GM23338 (cell line): ENCODE results near the gene ASB8. TPM values are rescaled to one million over a fixed set of nuclear protein-coding genes. Genes with fewer than 3 reads are reported as not detected.

Source experiments
- ATAC-seq: fragments of 200-7000 bp; cut with Tn5 transposase; 3 replicates; pipeline ENCODE4 v1.9.1; 2020
- DNase-seq: peaks from one replicate; pipeline ENCODE4 v3.0.0-alpha.2; 2015; ENCODE audit warnings: low spot score
- H2AFZ ChIP-seq: fragments of 200-600 bp; sonication (generic); 2 replicates; pipeline ENCODE4 v1.8.0; 2016; ENCODE audit warnings: antibody characterized with exemption, mild to moderate bottlenecking, moderate library complexity
- H3F3A ChIP-seq: fragments of 200-600 bp; sonication (generic); replicated peaks from 2 replicates; pipeline ENCODE4 v1.8.0; 2017; ENCODE audit warnings: antibody characterized with exemption, mixed run types, low read depth
- H3K27ac ChIP-seq: fragments of 200-600 bp; sonication (generic); 2 replicates; pipeline ENCODE4 v1.6.1; 2016; ENCODE audit warnings: low read depth
- H3K27me3 ChIP-seq: fragments of 200-600 bp; sonication (generic); 2 replicates; pipeline ENCODE4 v1.8.0; 2016; ENCODE audit warnings: mild to moderate bottlenecking, mixed run types, moderate library complexity; ENCODE audit not compliant: insufficient read depth
- H3K36me3 ChIP-seq: fragments of 200-600 bp; sonication (generic); 2 replicates; pipeline ENCODE4 v1.8.0; 2016; ENCODE audit warnings: mild to moderate bottlenecking; ENCODE audit not compliant: insufficient read depth
- H3K4me1 ChIP-seq: fragments of 200-600 bp; sonication (generic); 2 replicates; pipeline ENCODE4 v1.8.0; 2016; ENCODE audit warnings: mild to moderate bottlenecking, moderate library complexity; ENCODE audit not compliant: insufficient read depth
- H3K4me2 ChIP-seq: fragments of 200-600 bp; sonication (generic); 2 replicates; pipeline ENCODE4 v1.7.1; 2017; ENCODE audit warnings: mixed run types
- H3K4me3 ChIP-seq: fragments of 200-600 bp; sonication (generic); 2 replicates; pipeline ENCODE4 v1.6.1; 2016; ENCODE audit warnings: mixed run types
- H3K79me2 ChIP-seq: fragments of 200-600 bp; sonication (generic); replicated peaks from 2 replicates; pipeline ENCODE4 v1.8.0; 2017; ENCODE audit warnings: mild to moderate bottlenecking; ENCODE audit not compliant: insufficient read depth
- H3K9me2 ChIP-seq: fragments of 200-600 bp; sonication (generic); 2 replicates; pipeline ENCODE4 v1.8.0; 2017; ENCODE audit not compliant: insufficient read depth
- H4K20me1 ChIP-seq: fragments of 200-600 bp; sonication (generic); replicated peaks from 2 replicates; pipeline ENCODE4 v1.8.0; 2017; ENCODE audit warnings: mild to moderate bottlenecking; ENCODE audit not compliant: insufficient read depth
- H3K27ac Mint-ChIP-seq: 2 replicates; pipeline ENCODE4 v1.8.0; 2020; ENCODE audit warnings: inconsistent platforms, mild to moderate bottlenecking, moderate library complexity, mixed read lengths
- H3K27me3 Mint-ChIP-seq: 3 replicates; pipeline ENCODE4 v1.8.0; 2022; ENCODE audit warnings: low read depth, mild to moderate bottlenecking, moderate library complexity, mixed read lengths, inconsistent platforms; ENCODE audit not compliant: insufficient read depth, poor library complexity
- H3K36me3 Mint-ChIP-seq: 3 replicates; pipeline ENCODE4 v1.8.0; 2021; ENCODE audit warnings: low read depth, mild to moderate bottlenecking, inconsistent platforms, moderate library complexity, mixed read lengths
- H3K4me1 Mint-ChIP-seq: 3 replicates; pipeline ENCODE4 v1.8.0; 2020; ENCODE audit warnings: mild to moderate bottlenecking, inconsistent platforms, mixed read lengths
- H3K4me3 Mint-ChIP-seq: 3 replicates; pipeline ENCODE4 v1.8.0; 2021; ENCODE audit warnings: moderate library complexity, mild to moderate bottlenecking, inconsistent platforms, mixed read lengths
- H3K9me3 Mint-ChIP-seq: 3 replicates; pipeline ENCODE4 v1.8.0; 2020; ENCODE audit warnings: moderate library complexity, mild to moderate bottlenecking, inconsistent platforms, mixed read lengths
- CREB1 ChIP-seq: fragments of 250-450 bp; sonication (Bioruptor Pico); IDR thresholded peaks from 2 replicates; pipeline ENCODE4 v1.5.0; 2020; ENCODE audit warnings: low read depth, mild to moderate bottlenecking, moderate library complexity
- EZH2 ChIP-seq: fragments of 200-600 bp; sonication (generic); IDR thresholded peaks from one replicate; pipeline ENCODE4 v1.8.0; 2017; ENCODE audit warnings: antibody characterized with exemption, mild to moderate bottlenecking, low read depth; ENCODE audit not compliant: unreplicated experiment
- EZH2phosphoT487 ChIP-seq: fragments of 200-600 bp; sonication (generic); IDR thresholded peaks from one replicate; pipeline ENCODE4 v1.8.1; 2018; ENCODE audit warnings: antibody characterized with exemption; ENCODE audit not compliant: unreplicated experiment
- JUNB ChIP-seq: IDR thresholded peaks from one replicate; pipeline ENCODE4 v1.6.1; 2016; ENCODE audit warnings: antibody characterized with exemption; ENCODE audit not compliant: unreplicated experiment
- NANOG ChIP-seq: IDR thresholded peaks from 2 replicates; pipeline ENCODE4 v1.6.1; 2016; ENCODE audit warnings: antibody characterized with exemption, borderline replicate concordance
- POLR2AphosphoS5 ChIP-seq: IDR thresholded peaks from 2 replicates; pipeline ENCODE4 v1.6.1; 2016; ENCODE audit warnings: antibody characterized with exemption, low read depth
- STAT1 ChIP-seq: IDR thresholded peaks from one replicate; pipeline ENCODE4 v1.6.1; 2016; ENCODE audit warnings: antibody characterized with exemption; ENCODE audit not compliant: unreplicated experiment
- ZNF114 ChIP-seq: fragments of 250-450 bp; sonication (Bioruptor Pico); IDR thresholded peaks from 2 replicates; pipeline ENCODE4 v1.5.0; 2020; ENCODE audit warnings: mild to moderate bottlenecking, moderate library complexity
- ZNF331 ChIP-seq: fragments of 250-450 bp; sonication (Bioruptor Pico); IDR thresholded peaks from 2 replicates; pipeline ENCODE4 v1.5.0; 2020; ENCODE audit warnings: low read depth, mild to moderate bottlenecking, moderate library complexity
- polyA plus RNA-seq: library from polyadenylated mRNA; unstranded; fragments of >200 nt; fragmentation: Nextera tagmentation; extraction: Ambion mirVana; gene quantifications from 2 replicates; pipeline ENCODE4 v1.2.1, GENCODE V29; 2016
- total RNA-seq: library from RNA; depleted of rRNA; stranded (reverse); fragments of >200 nt; shearing (Covaris generic); gene quantifications from 2 replicates; pipeline ENCODE4 v1.2.3, GENCODE V29; 2014
- TF ChIP-seq, protein P1 (sequence below): IDR thresholded peaks from one replicate; pipeline ENCODE4 v1.6.1; 2018; ENCODE audit warnings: antibody characterized with exemption; ENCODE audit not compliant: unreplicated experiment
- TF ChIP-seq, protein P2 (sequence below): fragments of 250-450 bp; sonication (Bioruptor Pico); IDR thresholded peaks from 2 replicates; pipeline ENCODE4 v1.5.0; 2020; ENCODE audit warnings: mild to moderate bottlenecking, moderate library complexity
- TF ChIP-seq, protein P3 (sequence below), 2 experiments: fragments of 200-600 bp in 1 of 2; sonication (generic) in 1 of 2; conservative IDR thresholded peaks; 2 replicates each; pipeline versions ENCODE4 v1.5.1 to v1.6.1; 2016 to 2017; ENCODE audit warnings: antibody characterized with exemption in 2 of 2, low read depth in 2 of 2, mild to moderate bottlenecking in 2 of 2, moderate library complexity in 1 of 2
- TF ChIP-seq, protein P4 (sequence below): IDR thresholded peaks from 2 replicates; pipeline ENCODE4 v1.6.1; 2016; ENCODE audit warnings: antibody characterized with exemption

The ASB8 gene
- total and polyA plus RNA-seq, 2 experiments from 2014 or later, result 5.4 to 8.4 TPM

GRCh38 chr12:48105321-48105866, 51.9 kb downstream of the ASB8 start:
- Histone ChIP-seq H3F3A (peaks cover 15% of the 10 kb centered on the region), H3K4me1 (peaks cover 17% of the 10 kb centered on the region), H3K27me3 (peaks cover 20% of the 10 kb centered on the region), H3K79me2 (peaks cover 49% of the 10 kb centered on the region), H3K27ac (peak overlapping the region; percentile 100), H3K4me2 (peak overlapping the region; percentile 95), H3K4me3 (peak overlapping the region; percentile 81), H3K9me2 (no peaks in the 10 kb centered on the region), H4K20me1 (no peaks in the 10 kb centered on the region), H3K36me3 (no peaks in the 10 kb centered on the region), H2AFZ (peak overlapping the region; percentile 91)
- TF ChIP-seq EZH2, result no peak
- TF ChIP-seq, protein P1, sequence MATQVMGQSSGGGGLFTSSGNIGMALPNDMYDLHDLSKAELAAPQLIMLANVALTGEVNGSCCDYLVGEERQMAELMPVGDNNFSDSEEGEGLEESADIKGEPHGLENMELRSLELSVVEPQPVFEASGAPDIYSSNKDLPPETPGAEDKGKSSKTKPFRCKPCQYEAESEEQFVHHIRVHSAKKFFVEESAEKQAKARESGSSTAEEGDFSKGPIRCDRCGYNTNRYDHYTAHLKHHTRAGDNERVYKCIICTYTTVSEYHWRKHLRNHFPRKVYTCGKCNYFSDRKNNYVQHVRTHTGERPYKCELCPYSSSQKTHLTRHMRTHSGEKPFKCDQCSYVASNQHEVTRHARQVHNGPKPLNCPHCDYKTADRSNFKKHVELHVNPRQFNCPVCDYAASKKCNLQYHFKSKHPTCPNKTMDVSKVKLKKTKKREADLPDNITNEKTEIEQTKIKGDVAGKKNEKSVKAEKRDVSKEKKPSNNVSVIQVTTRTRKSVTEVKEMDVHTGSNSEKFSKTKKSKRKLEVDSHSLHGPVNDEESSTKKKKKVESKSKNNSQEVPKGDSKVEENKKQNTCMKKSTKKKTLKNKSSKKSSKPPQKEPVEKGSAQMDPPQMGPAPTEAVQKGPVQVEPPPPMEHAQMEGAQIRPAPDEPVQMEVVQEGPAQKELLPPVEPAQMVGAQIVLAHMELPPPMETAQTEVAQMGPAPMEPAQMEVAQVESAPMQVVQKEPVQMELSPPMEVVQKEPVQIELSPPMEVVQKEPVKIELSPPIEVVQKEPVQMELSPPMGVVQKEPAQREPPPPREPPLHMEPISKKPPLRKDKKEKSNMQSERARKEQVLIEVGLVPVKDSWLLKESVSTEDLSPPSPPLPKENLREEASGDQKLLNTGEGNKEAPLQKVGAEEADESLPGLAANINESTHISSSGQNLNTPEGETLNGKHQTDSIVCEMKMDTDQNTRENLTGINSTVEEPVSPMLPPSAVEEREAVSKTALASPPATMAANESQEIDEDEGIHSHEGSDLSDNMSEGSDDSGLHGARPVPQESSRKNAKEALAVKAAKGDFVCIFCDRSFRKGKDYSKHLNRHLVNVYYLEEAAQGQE, result no peak
- TF ChIP-seq, protein P2, sequence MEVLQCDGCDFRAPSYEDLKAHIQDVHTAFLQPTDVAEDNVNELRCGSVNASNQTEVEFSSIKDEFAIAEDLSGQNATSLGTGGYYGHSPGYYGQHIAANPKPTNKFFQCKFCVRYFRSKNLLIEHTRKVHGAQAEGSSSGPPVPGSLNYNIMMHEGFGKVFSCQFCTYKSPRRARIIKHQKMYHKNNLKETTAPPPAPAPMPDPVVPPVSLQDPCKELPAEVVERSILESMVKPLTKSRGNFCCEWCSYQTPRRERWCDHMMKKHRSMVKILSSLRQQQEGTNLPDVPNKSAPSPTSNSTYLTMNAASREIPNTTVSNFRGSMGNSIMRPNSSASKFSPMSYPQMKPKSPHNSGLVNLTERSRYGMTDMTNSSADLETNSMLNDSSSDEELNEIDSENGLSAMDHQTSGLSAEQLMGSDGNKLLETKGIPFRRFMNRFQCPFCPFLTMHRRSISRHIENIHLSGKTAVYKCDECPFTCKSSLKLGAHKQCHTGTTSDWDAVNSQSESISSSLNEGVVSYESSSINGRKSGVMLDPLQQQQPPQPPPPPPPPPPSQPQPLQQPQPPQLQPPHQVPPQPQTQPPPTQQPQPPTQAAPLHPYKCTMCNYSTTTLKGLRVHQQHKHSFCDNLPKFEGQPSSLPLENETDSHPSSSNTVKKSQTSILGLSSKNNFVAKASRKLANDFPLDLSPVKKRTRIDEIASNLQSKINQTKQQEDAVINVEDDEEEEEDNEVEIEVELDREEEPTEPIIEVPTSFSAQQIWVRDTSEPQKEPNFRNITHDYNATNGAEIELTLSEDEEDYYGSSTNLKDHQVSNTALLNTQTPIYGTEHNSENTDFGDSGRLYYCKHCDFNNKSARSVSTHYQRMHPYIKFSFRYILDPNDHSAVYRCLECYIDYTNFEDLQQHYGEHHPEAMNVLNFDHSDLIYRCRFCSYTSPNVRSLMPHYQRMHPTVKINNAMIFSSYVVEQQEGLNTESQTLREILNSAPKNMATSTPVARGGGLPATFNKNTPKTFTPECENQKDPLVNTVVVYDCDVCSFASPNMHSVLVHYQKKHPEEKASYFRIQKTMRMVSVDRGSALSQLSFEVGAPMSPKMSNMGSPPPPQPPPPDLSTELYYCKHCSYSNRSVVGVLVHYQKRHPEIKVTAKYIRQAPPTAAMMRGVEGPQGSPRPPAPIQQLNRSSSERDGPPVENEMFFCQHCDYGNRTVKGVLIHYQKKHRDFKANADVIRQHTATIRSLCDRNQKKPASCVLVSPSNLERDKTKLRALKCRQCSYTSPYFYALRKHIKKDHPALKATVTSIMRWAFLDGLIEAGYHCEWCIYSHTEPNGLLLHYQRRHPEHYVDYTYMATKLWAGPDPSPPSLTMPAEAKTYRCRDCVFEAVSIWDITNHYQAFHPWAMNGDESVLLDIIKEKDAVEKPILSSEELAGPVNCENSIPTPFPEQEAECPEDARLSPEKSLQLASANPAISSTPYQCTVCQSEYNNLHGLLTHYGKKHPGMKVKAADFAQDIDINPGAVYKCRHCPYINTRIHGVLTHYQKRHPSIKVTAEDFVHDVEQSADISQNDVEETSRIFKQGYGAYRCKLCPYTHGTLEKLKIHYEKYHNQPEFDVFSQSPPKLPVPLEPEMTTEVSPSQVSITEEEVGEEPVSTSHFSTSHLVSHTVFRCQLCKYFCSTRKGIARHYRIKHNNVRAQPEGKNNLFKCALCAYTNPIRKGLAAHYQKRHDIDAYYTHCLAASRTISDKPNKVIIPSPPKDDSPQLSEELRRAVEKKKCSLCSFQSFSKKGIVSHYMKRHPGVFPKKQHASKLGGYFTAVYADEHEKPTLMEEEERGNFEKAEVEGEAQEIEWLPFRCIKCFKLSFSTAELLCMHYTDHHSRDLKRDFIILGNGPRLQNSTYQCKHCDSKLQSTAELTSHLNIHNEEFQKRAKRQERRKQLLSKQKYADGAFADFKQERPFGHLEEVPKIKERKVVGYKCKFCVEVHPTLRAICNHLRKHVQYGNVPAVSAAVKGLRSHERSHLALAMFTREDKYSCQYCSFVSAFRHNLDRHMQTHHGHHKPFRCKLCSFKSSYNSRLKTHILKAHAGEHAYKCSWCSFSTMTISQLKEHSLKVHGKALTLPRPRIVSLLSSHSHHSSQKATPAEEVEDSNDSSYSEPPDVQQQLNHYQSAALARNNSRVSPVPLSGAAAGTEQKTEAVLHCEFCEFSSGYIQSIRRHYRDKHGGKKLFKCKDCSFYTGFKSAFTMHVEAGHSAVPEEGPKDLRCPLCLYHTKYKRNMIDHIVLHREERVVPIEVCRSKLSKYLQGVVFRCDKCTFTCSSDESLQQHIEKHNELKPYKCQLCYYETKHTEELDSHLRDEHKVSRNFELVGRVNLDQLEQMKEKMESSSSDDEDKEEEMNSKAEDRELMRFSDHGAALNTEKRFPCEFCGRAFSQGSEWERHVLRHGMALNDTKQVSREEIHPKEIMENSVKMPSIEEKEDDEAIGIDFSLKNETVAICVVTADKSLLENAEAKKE (CRISPR knock-in tag), result no peak
- TF ChIP-seq STAT1, result no peak
- TF ChIP-seq ZNF114, result no peak
- TF ChIP-seq ZNF331, result no peak
- TF ChIP-seq, protein P3, sequence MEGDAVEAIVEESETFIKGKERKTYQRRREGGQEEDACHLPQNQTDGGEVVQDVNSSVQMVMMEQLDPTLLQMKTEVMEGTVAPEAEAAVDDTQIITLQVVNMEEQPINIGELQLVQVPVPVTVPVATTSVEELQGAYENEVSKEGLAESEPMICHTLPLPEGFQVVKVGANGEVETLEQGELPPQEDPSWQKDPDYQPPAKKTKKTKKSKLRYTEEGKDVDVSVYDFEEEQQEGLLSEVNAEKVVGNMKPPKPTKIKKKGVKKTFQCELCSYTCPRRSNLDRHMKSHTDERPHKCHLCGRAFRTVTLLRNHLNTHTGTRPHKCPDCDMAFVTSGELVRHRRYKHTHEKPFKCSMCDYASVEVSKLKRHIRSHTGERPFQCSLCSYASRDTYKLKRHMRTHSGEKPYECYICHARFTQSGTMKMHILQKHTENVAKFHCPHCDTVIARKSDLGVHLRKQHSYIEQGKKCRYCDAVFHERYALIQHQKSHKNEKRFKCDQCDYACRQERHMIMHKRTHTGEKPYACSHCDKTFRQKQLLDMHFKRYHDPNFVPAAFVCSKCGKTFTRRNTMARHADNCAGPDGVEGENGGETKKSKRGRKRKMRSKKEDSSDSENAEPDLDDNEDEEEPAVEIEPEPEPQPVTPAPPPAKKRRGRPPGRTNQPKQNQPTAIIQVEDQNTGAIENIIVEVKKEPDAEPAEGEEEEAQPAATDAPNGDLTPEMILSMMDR (conservative IDR thresholded peaks at IDR 0.05; ENCODE audit: low read depth in 2 of 2), result no peak
- TF ChIP-seq EZH2phosphoT487, result no peak
- no peak for TF ChIP-seq JUNB
- TF ChIP-seq, protein P4, sequence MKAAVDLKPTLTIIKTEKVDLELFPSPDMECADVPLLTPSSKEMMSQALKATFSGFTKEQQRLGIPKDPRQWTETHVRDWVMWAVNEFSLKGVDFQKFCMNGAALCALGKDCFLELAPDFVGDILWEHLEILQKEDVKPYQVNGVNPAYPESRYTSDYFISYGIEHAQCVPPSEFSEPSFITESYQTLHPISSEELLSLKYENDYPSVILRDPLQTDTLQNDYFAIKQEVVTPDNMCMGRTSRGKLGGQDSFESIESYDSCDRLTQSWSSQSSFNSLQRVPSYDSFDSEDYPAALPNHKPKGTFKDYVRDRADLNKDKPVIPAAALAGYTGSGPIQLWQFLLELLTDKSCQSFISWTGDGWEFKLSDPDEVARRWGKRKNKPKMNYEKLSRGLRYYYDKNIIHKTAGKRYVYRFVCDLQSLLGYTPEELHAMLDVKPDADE, result no peak
- TF ChIP-seq POLR2AphosphoS5, result no peak
- no peak for TF ChIP-seq NANOG
- no peak for TF ChIP-seq CREB1 (CRISPR knock-in tag)
- H3K27ac Mint-ChIP-seq, result peak overlapping the region; percentile 96
- ATAC-seq (peak; percentile 6; the same call in 2 of the 3 replicates), DNase-seq (peak; percentile 19)
- H3K4me1 Mint-ChIP-seq, result peaks cover 19% of the 10 kb centered on the region
- H3K9me3 Mint-ChIP-seq, result no peaks in the 10 kb centered on the region
- H3K27me3 Mint-ChIP-seq, result peaks cover 4% of the 10 kb centered on the region
- H3K4me3 Mint-ChIP-seq, result peak overlapping the region; percentile 95
- H3K36me3 Mint-ChIP-seq, result peaks cover 3% of the 10 kb centered on the region; the same call in 1 of the 3 replicates
